Measurements from ENCODE around the gene FA2H.

The FA2H gene

GRCh38 chr16:74742051-74742481 is 32.6 kb downstream of the FA2H start:
- peaks cover 18% of the 10 kb centered on the region for H3K27me3 ChIP-seq (replicated peaks; ENCODE audit: control insufficient read depth, insufficient read depth, low read length)
- H3K9ac ChIP-seq (ENCODE audit: low read length), result no peak overlapping the region
- H3K4me1 ChIP-seq (ENCODE audit: control insufficient read depth, insufficient read depth, low read length), result peaks cover 21% of the 10 kb centered on the region
- H3K4me3 ChIP-seq (ENCODE audit: low read length), result no peak overlapping the region
- H3K36me3 ChIP-seq (ENCODE audit: control insufficient read depth, insufficient read depth, low read length, severe bottlenecking), result no peaks in the 10 kb centered on the region
- H3K9me3 ChIP-seq (ENCODE audit: control insufficient read depth, low read length), result no peaks in the 10 kb centered on the region
- DNase-seq (ENCODE audit: low read depth), result peak; percentile 22

- DNase-seq (ENCODE audit: low read depth), result no peak
- H3K9me3 ChIP-seq (ENCODE audit: control insufficient read depth, low read length), result no peaks in the 10 kb centered on the region
These were observed 33.8 kb downstream of the FA2H start for GRCh38 chr16:74740795-74741304.

GRCh38 chr16:74739275-74739674 is 35.3 kb downstream of the FA2H start:
- Histone ChIP-seq H3K36me3 (ENCODE audit: control insufficient read depth, insufficient read depth, low read length, severe bottlenecking) (no peaks in the 10 kb centered on the region), H3K27me3 (replicated peaks; ENCODE audit: control insufficient read depth, insufficient read depth, low read length) (peaks cover 23% of the 10 kb centered on the region), H3K9me3 (ENCODE audit: control insufficient read depth, low read length) (no peaks in the 10 kb centered on the region), H3K4me3 (ENCODE audit: low read length) (no peak overlapping the region), H3K4me1 (ENCODE audit: control insufficient read depth, insufficient read depth, low read length) (peaks cover 21% of the 10 kb centered on the region), H3K9ac (ENCODE audit: low read length) (no peak overlapping the region)
- no peak for DNase-seq (ENCODE audit: low read depth)

More at GRCh38 chr16:74740795-74741304, 33.8 kb downstream of the FA2H start:
- peaks cover 21% of the 10 kb centered on the region for H3K4me1 ChIP-seq (ENCODE audit: control insufficient read depth, insufficient read depth, low read length)
- H3K36me3 ChIP-seq (ENCODE audit: control insufficient read depth, insufficient read depth, low read length, severe bottlenecking), result no peaks in the 10 kb centered on the region
- H3K27me3 ChIP-seq (replicated peaks; ENCODE audit: control insufficient read depth, insufficient read depth, low read length), result peaks cover 18% of the 10 kb centered on the region
- no peak overlapping the region for H3K9ac ChIP-seq (ENCODE audit: low read length)
- no peak overlapping the region for H3K4me3 ChIP-seq (ENCODE audit: low read length)

DNA sequence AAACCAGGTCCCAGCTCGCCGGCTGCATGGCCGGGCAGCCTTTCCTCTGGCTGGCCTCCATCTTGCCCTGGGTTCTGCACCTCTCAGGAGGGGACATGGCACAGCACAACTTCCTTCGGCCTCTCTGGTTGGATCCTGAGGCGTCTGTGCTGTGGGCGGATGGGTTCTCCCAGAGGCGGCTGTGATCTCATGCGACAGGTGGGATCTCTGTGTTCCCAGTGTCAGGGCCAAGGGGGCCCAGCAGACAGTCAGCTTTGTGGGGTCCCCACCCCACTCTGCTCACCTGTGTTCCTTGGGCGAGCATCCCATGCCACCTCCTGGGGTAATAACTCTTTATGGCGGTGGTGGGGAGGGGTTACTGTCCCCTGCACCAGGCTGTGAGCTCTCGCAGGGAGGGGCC is 35.8 kb downstream of the FA2H start:
- no peak overlapping the region for H3K4me3 ChIP-seq (ENCODE audit: low read length)
- no peak for DNase-seq (ENCODE audit: low read depth)
- H3K36me3 ChIP-seq (ENCODE audit: control insufficient read depth, insufficient read depth, low read length, severe bottlenecking), result no peaks in the 10 kb centered on the region
- H3K4me1 ChIP-seq (ENCODE audit: control insufficient read depth, insufficient read depth, low read length), result peaks cover 20% of the 10 kb centered on the region
- no peaks in the 10 kb centered on the region for H3K9me3 ChIP-seq (ENCODE audit: control insufficient read depth, low read length)
- H3K27me3 ChIP-seq (replicated peaks; ENCODE audit: control insufficient read depth, insufficient read depth, low read length), result peaks cover 25% of the 10 kb centered on the region
- no peak overlapping the region for H3K9ac ChIP-seq (ENCODE audit: low read length)

GRCh38 chr16:74738113-74738541 is 36.5 kb downstream of the FA2H start:
- Histone ChIP-seq H3K36me3 (ENCODE audit: control insufficient read depth, insufficient read depth, low read length, severe bottlenecking) (no peaks in the 10 kb centered on the region), H3K9me3 (ENCODE audit: control insufficient read depth, low read length) (no peaks in the 10 kb centered on the region), H3K4me1 (ENCODE audit: control insufficient read depth, insufficient read depth, low read length) (peaks cover 13% of the 10 kb centered on the region), H3K4me3 (ENCODE audit: low read length) (no peak overlapping the region), H3K27me3 (replicated peaks; ENCODE audit: control insufficient read depth, insufficient read depth, low read length) (peaks cover 26% of the 10 kb centered on the region), H3K9ac (ENCODE audit: low read length) (no peak overlapping the region)
- peak; percentile 10 for DNase-seq (ENCODE audit: low read depth)

DNA sequence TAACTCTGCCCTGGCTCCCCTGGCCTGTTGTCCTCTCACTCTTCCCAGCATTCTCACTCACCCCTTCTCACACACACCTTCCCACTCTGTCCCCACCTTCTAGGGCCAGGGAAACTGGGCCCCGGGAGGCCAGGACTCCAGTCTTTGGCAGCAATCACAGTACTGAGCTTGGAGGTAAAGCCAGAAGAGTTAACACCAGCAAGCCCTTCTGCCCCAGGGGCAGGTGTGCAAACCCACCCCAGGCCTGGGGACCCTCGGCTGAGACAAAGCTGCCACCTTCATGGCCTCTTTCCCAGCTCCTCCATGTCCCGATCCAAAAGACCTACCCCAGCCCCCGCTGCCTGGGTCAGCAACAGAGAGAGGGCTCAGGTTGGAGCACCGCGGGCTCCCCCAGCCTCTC is 37.1 kb downstream of the FA2H start:
- Histone ChIP-seq H3K9ac (ENCODE audit: low read length) (no peak overlapping the region), H3K9me3 (ENCODE audit: control insufficient read depth, low read length) (no peaks in the 10 kb centered on the region), H3K27me3 (replicated peaks; ENCODE audit: control insufficient read depth, insufficient read depth, low read length) (peaks cover 32% of the 10 kb centered on the region), H3K4me3 (ENCODE audit: low read length) (no peak overlapping the region), H3K36me3 (ENCODE audit: control insufficient read depth, insufficient read depth, low read length, severe bottlenecking) (no peaks in the 10 kb centered on the region), H3K4me1 (ENCODE audit: control insufficient read depth, insufficient read depth, low read length) (peaks cover 12% of the 10 kb centered on the region)
- no peak for DNase-seq (ENCODE audit: low read depth)

- no peak for DNase-seq (ENCODE audit: low read depth)
- peaks cover 7% of the 10 kb centered on the region for H3K4me1 ChIP-seq (ENCODE audit: control insufficient read depth, insufficient read depth, low read length)
- H3K9me3 ChIP-seq (ENCODE audit: control insufficient read depth, low read length), result no peaks in the 10 kb centered on the region
These were observed 38.0 kb downstream of the FA2H start for GRCh38 chr16:74736531-74737157.

DNA sequence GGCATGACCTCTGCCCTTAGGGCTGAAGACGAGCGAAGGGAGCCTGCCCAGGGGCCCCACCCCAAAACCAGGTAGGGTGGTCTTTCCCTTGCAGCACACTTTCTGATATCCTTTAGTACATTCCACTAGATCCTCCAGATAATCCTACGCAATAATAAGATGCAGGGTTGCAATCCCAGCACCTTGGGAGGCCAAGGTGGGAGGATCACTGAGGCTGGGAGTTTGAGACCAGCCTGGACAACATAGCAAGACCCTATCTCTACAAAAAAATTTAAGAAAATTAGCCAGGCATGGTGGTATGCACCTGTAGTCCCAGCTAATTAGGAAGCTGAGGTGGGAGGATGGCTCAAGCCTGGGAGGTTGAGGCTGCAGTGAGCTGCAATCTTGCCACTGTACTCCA is 39.1 kb downstream of the FA2H start:
- DNase-seq (ENCODE audit: low read depth), result no peak
- Histone ChIP-seq H3K36me3 (ENCODE audit: control insufficient read depth, insufficient read depth, low read length, severe bottlenecking) (no peaks in the 10 kb centered on the region), H3K4me1 (ENCODE audit: control insufficient read depth, insufficient read depth, low read length) (no peaks in the 10 kb centered on the region), H3K9me3 (ENCODE audit: control insufficient read depth, low read length) (no peaks in the 10 kb centered on the region), H3K9ac (ENCODE audit: low read length) (no peak overlapping the region), H3K4me3 (ENCODE audit: low read length) (no peak overlapping the region), H3K27me3 (replicated peaks; ENCODE audit: control insufficient read depth, insufficient read depth, low read length) (peaks cover 32% of the 10 kb centered on the region)

More at GRCh38 chr16:74736531-74737157, 38.0 kb downstream of the FA2H start:
- Histone ChIP-seq H3K9ac (ENCODE audit: low read length) (no peak overlapping the region), H3K27me3 (replicated peaks; ENCODE audit: control insufficient read depth, insufficient read depth, low read length) (peaks cover 32% of the 10 kb centered on the region), H3K36me3 (ENCODE audit: control insufficient read depth, insufficient read depth, low read length, severe bottlenecking) (no peaks in the 10 kb centered on the region), H3K4me3 (ENCODE audit: low read length) (no peak overlapping the region)

- Histone ChIP-seq H3K9ac (ENCODE audit: low read length) (no peak overlapping the region), H3K9me3 (ENCODE audit: control insufficient read depth, low read length) (no peaks in the 10 kb centered on the region), H3K27me3 (replicated peaks; ENCODE audit: control insufficient read depth, insufficient read depth, low read length) (peaks cover 32% of the 10 kb centered on the region), H3K36me3 (ENCODE audit: control insufficient read depth, insufficient read depth, low read length, severe bottlenecking) (no peaks in the 10 kb centered on the region), H3K4me3 (ENCODE audit: low read length) (no peak overlapping the region), H3K4me1 (ENCODE audit: control insufficient read depth, insufficient read depth, low read length) (no peaks in the 10 kb centered on the region)
- no peak for DNase-seq (ENCODE audit: low read depth)
These were observed 39.5 kb downstream of the FA2H start for GRCh38 chr16:74735162-74735452.

DNA sequence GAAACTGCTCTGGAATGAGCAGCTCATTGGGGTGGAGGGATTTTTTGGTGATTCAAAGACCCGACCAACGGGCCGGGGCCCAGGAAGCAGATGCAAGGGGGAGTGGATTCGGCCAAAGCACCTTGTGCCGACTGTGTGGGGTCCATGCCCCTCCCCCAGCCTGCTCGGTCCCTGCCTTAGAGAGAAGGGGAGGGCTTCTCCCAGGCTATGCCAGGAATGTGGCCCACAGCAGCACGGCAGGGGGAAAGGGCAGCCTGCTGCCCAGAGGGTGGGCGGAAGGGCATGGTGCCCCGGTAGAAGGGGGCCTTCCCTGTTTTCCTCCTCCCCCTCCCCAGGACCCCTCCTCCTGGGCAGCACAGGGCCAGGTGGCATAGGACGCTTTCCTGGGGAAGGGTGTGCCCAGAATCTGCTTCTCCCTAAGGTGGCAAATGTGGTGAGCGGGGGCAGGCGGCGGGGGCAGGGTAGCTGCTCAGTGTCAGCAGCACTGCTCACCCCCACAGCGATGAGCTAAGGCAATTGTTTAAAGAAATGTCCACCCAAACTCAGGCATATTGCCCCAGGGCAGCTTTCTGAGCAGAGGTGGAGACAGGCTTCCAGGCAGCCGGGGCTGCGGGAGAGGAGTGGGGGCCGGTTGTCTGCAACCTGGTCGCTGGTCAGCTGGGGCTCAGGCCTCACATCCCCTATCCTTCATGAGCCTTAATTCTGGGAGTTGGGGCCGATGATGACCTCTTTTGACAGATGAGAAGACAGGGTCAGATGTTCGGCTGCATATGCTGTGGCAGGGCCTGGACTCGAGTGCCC is 40.1 kb downstream of the FA2H start:
- H3K4me1 ChIP-seq (ENCODE audit: control insufficient read depth, insufficient read depth, low read length), result no peaks in the 10 kb centered on the region
- no peak overlapping the region for H3K4me3 ChIP-seq (ENCODE audit: low read length)
- H3K36me3 ChIP-seq (ENCODE audit: control insufficient read depth, insufficient read depth, low read length, severe bottlenecking), result no peaks in the 10 kb centered on the region
- peak; percentile 15 for DNase-seq (ENCODE audit: low read depth)
- peaks cover 32% of the 10 kb centered on the region for H3K27me3 ChIP-seq (replicated peaks; ENCODE audit: control insufficient read depth, insufficient read depth, low read length)
- no peaks in the 10 kb centered on the region for H3K9me3 ChIP-seq (ENCODE audit: control insufficient read depth, low read length)
- no peak overlapping the region for H3K9ac ChIP-seq (ENCODE audit: low read length)

DNA sequence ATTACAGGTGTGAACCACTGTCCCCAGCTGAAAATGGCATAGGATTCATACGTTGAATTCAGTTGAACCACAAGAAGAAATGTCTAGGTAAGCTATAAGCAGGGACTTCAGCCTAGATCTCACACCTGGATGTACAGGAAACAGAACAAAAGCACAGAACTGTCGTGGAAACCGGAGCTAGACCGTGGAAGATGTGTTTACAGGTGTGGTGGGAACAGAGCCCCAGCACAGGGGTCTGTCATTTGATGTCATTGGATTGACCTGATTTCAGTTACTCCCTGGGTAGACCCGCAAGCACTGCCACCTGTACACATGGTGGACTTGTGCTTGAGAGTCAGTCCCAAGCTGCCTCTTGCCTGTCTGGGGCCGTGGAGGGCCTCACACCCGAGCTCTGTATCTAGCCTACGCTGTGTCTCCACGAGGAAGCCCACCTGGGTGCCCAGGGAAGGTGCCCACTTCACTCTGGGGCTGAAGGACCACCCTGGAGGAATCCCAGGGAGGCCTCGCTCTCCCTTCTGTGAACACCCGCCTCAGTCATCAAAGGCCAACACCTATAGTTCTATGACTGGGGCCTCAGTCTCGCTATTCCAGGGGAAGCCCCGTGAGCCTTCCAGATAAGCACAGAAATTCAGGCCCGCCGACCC is 41.8 kb downstream of the FA2H start:
- no peaks in the 10 kb centered on the region for H3K9me3 ChIP-seq (ENCODE audit: control insufficient read depth, low read length)
- no peak overlapping the region for H3K9ac ChIP-seq (ENCODE audit: low read length)
- DNase-seq (ENCODE audit: low read depth), result no peak
- no peaks in the 10 kb centered on the region for H3K4me1 ChIP-seq (ENCODE audit: control insufficient read depth, insufficient read depth, low read length)
- no peaks in the 10 kb centered on the region for H3K36me3 ChIP-seq (ENCODE audit: control insufficient read depth, insufficient read depth, low read length, severe bottlenecking)
- no peak overlapping the region for H3K4me3 ChIP-seq (ENCODE audit: low read length)
- peaks cover 22% of the 10 kb centered on the region for H3K27me3 ChIP-seq (replicated peaks; ENCODE audit: control insufficient read depth, insufficient read depth, low read length)
